RWPE1 (cell line): ENCODE results near the gene CEMIP2.

ENCODE experiments used
- CTCF ChIA-PET: fragments of 350-600 bp; sonication (Branson Sonifier 250); formaldehyde crosslinking; extraction: SDS; loops from one replicate; lab custom pipeline; 2021; lab: Yijun Ruan, JAX
- POLR2A ChIA-PET: fragments of 400-600 bp; formaldehyde crosslinking; extraction: SDS; loops from one replicate; lab custom pipeline; 2020; ENCODE audit warnings: antibody characterized with exemption; ENCODE audit not compliant: low non-redundant PET; lab: Yijun Ruan, JAX
- DNase-seq: peaks from one replicate; pipeline ENCODE4 v3.0.0; 2012; ENCODE audit warnings: low spot score
- H3K27ac ChIP-seq: fragments of 450-650 bp; 2 replicates; pipeline ENCODE4 v1.5.1; 2017
- CTCF ChIP-seq: fragments of 450-650 bp; conservative IDR thresholded peaks from 2 replicates; pipeline ENCODE4 v1.5.1; 2017; ENCODE audit warnings: low read depth, mild to moderate bottlenecking

Gene CEMIP2

GRCh38 chr9:71743217-71743705, 25.1 kb downstream of the CEMIP2 start:
- no peak overlapping the region for H3K27ac ChIP-seq
- DNase-seq, result no peak
- ChIA-PET POLR2A (no interaction called here), CTCF (no interaction called here)
- no peak for TF ChIP-seq CTCF

GRCh38 chr9:71742703-71743102, 25.6 kb downstream of the CEMIP2 start:
- H3K27ac ChIP-seq, result no peak overlapping the region

GRCh38 chr9:71741926-71742648, 26.2 kb downstream of the CEMIP2 start:
- H3K27ac ChIP-seq, result no peak overlapping the region
- no peak for TF ChIP-seq CTCF
- ChIA-PET POLR2A (no interaction called here), CTCF (interaction anchor here (0.7 kb wide), 1 partner anchor 11 kb away, joined by 3 read pairs; no protein-coding TSS in a partner anchor)
- DNase-seq, result no peak

More at GRCh38 chr9:71742703-71743102, 25.6 kb downstream of the CEMIP2 start:
- ChIA-PET POLR2A (no interaction called here), CTCF (no interaction called here)
- no peak for DNase-seq
- TF ChIP-seq CTCF, result no peak

- no peak for TF ChIP-seq CTCF
- no peak for DNase-seq
- no peak overlapping the region for H3K27ac ChIP-seq
- CTCF ChIA-PET, result no interaction called here
- POLR2A ChIA-PET, result no interaction called here
These were observed 28.1 kb downstream of the CEMIP2 start for GRCh38 chr9:71740199-71740598.

GRCh38 chr9:71737455-71737854, 30.9 kb downstream of the CEMIP2 start:
- no peak overlapping the region for H3K27ac ChIP-seq
- peak; percentile 52 for DNase-seq
- no peak for TF ChIP-seq CTCF
- ChIA-PET POLR2A (no interaction called here), CTCF (interaction anchor here (1.5 to 1.9 kb wide), 2 partner anchors 20 to 31 kb away, joined by 3 to 4 read pairs; no protein-coding TSS in a partner anchor)

- TF ChIP-seq CTCF, result no peak
- ChIA-PET CTCF (interaction anchor here (0.6 kb wide), 1 partner anchor 1510 kb away, joined by 4 read pairs; no protein-coding TSS in a partner anchor), POLR2A (no interaction called here)
- no peak for DNase-seq
- no peak overlapping the region for H3K27ac ChIP-seq
These were observed 32.1 kb downstream of the CEMIP2 start for GRCh38 chr9:71736236-71736635.
